Peyer's patch (tissue), 4 donors: Measurements from ENCODE around the gene MYO7A. TPM values are rescaled to one million over a fixed set of nuclear protein-coding genes. Genes with fewer than 3 reads are reported as not detected.

Experiments
- DNase-seq, 3 donors: peaks; one replicate each; pipeline ENCODE4 v3.0.0-alpha.2; 2017 to 2019
- H3K27ac ChIP-seq, 4 donors: fragments of 200-600 bp; sonication (generic); one replicate each; pipeline ENCODE4 v1.5.1; 2016 to 2019
- H3K27me3 ChIP-seq, 2 donors: fragments of 200-600 bp; sonication (generic); one replicate each; pipeline ENCODE4 v1.5.1; 2019
- H3K36me3 ChIP-seq, 3 donors: fragments of 200-600 bp; sonication (generic); one replicate each; pipeline ENCODE4 v1.5.1; 2016 to 2019
- H3K4me1 ChIP-seq, 4 donors: fragments of 200-600 bp; sonication (generic); one replicate each; pipeline ENCODE4 v1.5.1; 2016 to 2019
- H3K4me3 ChIP-seq, 4 donors: fragments of 200-600 bp; sonication (generic); 1 replicate in 3 of 4; 2 replicates in 1 of 4; pipeline ENCODE4 v1.5.1; 2016 to 2019; ENCODE audit warnings: mild to moderate bottlenecking in 1 of 4
- H3K9me3 ChIP-seq, 4 donors: fragments of 200-600 bp; sonication (generic); one replicate each; pipeline ENCODE4 v1.5.1; 2016 to 2019; ENCODE audit warnings: mild to moderate bottlenecking in 1 of 4
- CTCF ChIP-seq, 6 experiments: fragments of 450-650 bp in 4 of 6; fragments of 200-600 bp in 2 of 6; sonication (generic) in 1 of 6; IDR thresholded peaks; one replicate each; pipeline ENCODE4 v1.5.1; 2017 to 2019; ENCODE audit warnings: antibody characterized with exemption in 6 of 6, mild to moderate bottlenecking in 3 of 6, moderate library complexity in 1 of 6
- POLR2A ChIP-seq, 2 donors: fragments of 450-650 bp; IDR thresholded peaks; one replicate each; pipeline ENCODE4 v1.5.1; 2017; ENCODE audit warnings: antibody characterized with exemption in 2 of 2, mild to moderate bottlenecking in 2 of 2, moderate library complexity in 2 of 2
- total RNA-seq, 4 donors: library from RNA; depleted of rRNA; stranded (reverse); fragments of >200 nt; gene quantifications; one replicate each; pipeline ENCODE4 v1.1.0, GENCODE V29; 2016

The MYO7A gene
- total RNA-seq, 4 donors from 2014 or later: 6.1 to 15.7 (median 7.1) TPM

- peaks cover 0 to 30% (median 1%) of the 10 kb centered on the region in 4 donors for H3K4me1 ChIP-seq
- H3K27ac ChIP-seq: no peak overlapping the region
- H3K9me3 ChIP-seq: no peaks in the 10 kb centered on the region
- DNase-seq: no peak
- no peak for TF ChIP-seq POLR2A (IDR thresholded peaks at IDR 0.05)
- TF ChIP-seq CTCF (IDR thresholded peaks at IDR 0.05): no peak
- no peak overlapping the region for H3K4me3 ChIP-seq
- no peaks in the 10 kb centered on the region for H3K36me3 ChIP-seq
- H3K27me3 ChIP-seq: no peaks in the 10 kb centered on the region
These were observed 18.4 kb downstream of the MYO7A start for GRCh38 chr11:77146261-77147035.

GRCh38 chr11:77147036-77147315 lies 18.9 kb downstream of the MYO7A start:
- Histone ChIP-seq H3K27ac (no peak overlapping the region), H3K4me1 (peaks cover 0 to 30% (median 1%) of the 10 kb centered on the region in 4 donors), H3K4me3 (no peak overlapping the region), H3K36me3 (no peaks in the 10 kb centered on the region), H3K9me3 (no peaks in the 10 kb centered on the region), H3K27me3 (no peaks in the 10 kb centered on the region)
- TF ChIP-seq CTCF (IDR thresholded peaks at IDR 0.05) (no peak), POLR2A (IDR thresholded peaks at IDR 0.05) (no peak)
- no peak for DNase-seq

GRCh38 chr11:77147668-77148321 lies 19.7 kb downstream of the MYO7A start:
- DNase-seq: peak in 2 of 3 donors; percentile 64 to 72
- H3K4me1 ChIP-seq: peaks cover 0 to 30% (median 1%) of the 10 kb centered on the region in 4 donors
- H3K27ac ChIP-seq: no peak overlapping the region
- peak overlapping the region; percentile 23 to 43 (median 31) for H3K4me3 ChIP-seq
- no peaks in the 10 kb centered on the region for H3K27me3 ChIP-seq
- H3K36me3 ChIP-seq: no peaks in the 10 kb centered on the region
- no peaks in the 10 kb centered on the region for H3K9me3 ChIP-seq
- TF ChIP-seq CTCF (IDR thresholded peaks at IDR 0.05) (no peak), POLR2A (IDR thresholded peaks at IDR 0.05) (no peak)

- Histone ChIP-seq H3K36me3 (no peaks in the 10 kb centered on the region), H3K4me1 (peaks cover 0 to 34% (median 1%) of the 10 kb centered on the region in 4 donors), H3K9me3 (no peaks in the 10 kb centered on the region), H3K27ac (no peak overlapping the region), H3K4me3 (no peak overlapping the region), H3K27me3 (no peaks in the 10 kb centered on the region)
- TF ChIP-seq CTCF (IDR thresholded peaks at IDR 0.05) (no peak), POLR2A (IDR thresholded peaks at IDR 0.05) (no peak)
- no peak for DNase-seq
These were observed 21.1 kb downstream of the MYO7A start for GRCh38 chr11:77148963-77149715.

GRCh38 chr11:77149716-77150392 lies 21.8 kb downstream of the MYO7A start:
- Histone ChIP-seq H3K4me1 (peaks cover 0 to 33% (median 1%) of the 10 kb centered on the region in 4 donors), H3K27me3 (no peaks in the 10 kb centered on the region), H3K4me3 (no peak overlapping the region), H3K9me3 (no peaks in the 10 kb centered on the region), H3K36me3 (no peaks in the 10 kb centered on the region), H3K27ac (no peak overlapping the region)
- TF ChIP-seq POLR2A (IDR thresholded peaks at IDR 0.05) (no peak), CTCF (IDR thresholded peaks at IDR 0.05) (no peak)
- DNase-seq: no peak
